B cell (primary cell): ENCODE measurements around the gene CHAMP1. TPM values are rescaled to one million over a fixed set of nuclear protein-coding genes. Genes with fewer than 3 reads are reported as not detected.

Experiments used
- ATAC-seq: fragments of 200-7000 bp; cut with Tn5 transposase; one replicate; pipeline ENCODE4 v1.10.0; 2021; ENCODE audit warnings: low read depth, mild to moderate bottlenecking, moderate number of reproducible peaks, moderate library complexity
- CTCF ChIA-PET: fragments of 350-600 bp; sonication (Branson Sonifier 250); formaldehyde crosslinking; loops from one replicate; lab custom pipeline; 2021; ENCODE audit warnings: antibody characterized with exemption, inconsistent platforms; lab: Charles Lee
- POLR2A ChIA-PET: fragments of 350-600 bp; sonication (Branson Sonifier 250); formaldehyde crosslinking; loops from one replicate; lab custom pipeline; 2021; ENCODE audit warnings: antibody characterized with exemption; lab: Charles Lee
- DNase-seq: peaks from one replicate; pipeline ENCODE4 v3.0.0; 2013
- H2AFZ ChIP-seq: 2 replicates; pipeline ENCODE4 v1.6.1; 2012; ENCODE audit warnings: mild to moderate bottlenecking, low read depth, low read length; ENCODE audit not compliant: insufficient read depth, poor library complexity, severe bottlenecking
- H3K27ac ChIP-seq, 2 donors: 1 replicate in 1 of 2; 2 replicates in 1 of 2; pipeline ENCODE4 v1.5.1; 2012 to 2013; ENCODE audit warnings: low read length in 2 of 2, mild to moderate bottlenecking in 2 of 2, moderate library complexity in 1 of 2
- H3K27me3 ChIP-seq, 4 experiments: fragments of 200-600 bp in 1 of 4; sonication (generic) in 1 of 4; replicated peaks in 1 of 4; 1 replicate in 2 of 4; 2 replicates in 2 of 4; pipeline versions ENCODE4 v1.6.1 to v1.7.0; 2013 to 2016; ENCODE audit warnings: low read length in 3 of 4, mild to moderate bottlenecking in 2 of 4, mixed read lengths in 1 of 4, moderate library complexity in 1 of 4; ENCODE audit not compliant: insufficient read depth in 4 of 4, control insufficient read depth in 3 of 4; ENCODE audit errors: control extremely low read depth in 1 of 4
- H3K36me3 ChIP-seq, 2 experiments: replicated peaks in 1 of 2; 1 replicate in 1 of 2; 2 replicates in 1 of 2; pipeline versions ENCODE4 v1.6.1 to v1.7.1; 2013; ENCODE audit warnings: low read length in 1 of 2; ENCODE audit not compliant: insufficient read depth in 2 of 2, control insufficient read depth in 1 of 2; ENCODE audit errors: control extremely low read depth in 1 of 2, extremely low read depth in 1 of 2
- H3K4me1 ChIP-seq, 2 donors: fragments of 200-600 bp in 1 of 2; sonication (generic) in 1 of 2; 1 replicate in 1 of 2; 2 replicates in 1 of 2; pipeline versions ENCODE4 v1.5.1 to v1.6.1; 2013 to 2017; ENCODE audit warnings: low read length in 2 of 2; ENCODE audit not compliant: control insufficient read depth in 2 of 2, insufficient read depth in 2 of 2
- H3K4me2 ChIP-seq: replicated peaks from 2 replicates; pipeline ENCODE3; 2012; ENCODE audit warnings: mild to moderate bottlenecking, low read depth, low read length; ENCODE audit not compliant: poor library complexity, severe bottlenecking
- H3K4me3 ChIP-seq, 5 experiments: fragments of 200-600 bp in 1 of 5; sonication (generic) in 1 of 5; 1 replicate in 3 of 5; 2 replicates in 2 of 5; pipeline versions ENCODE4 v1.5.1 to v1.7.0; 2011 to 2016; ENCODE audit warnings: low read length in 4 of 5, mild to moderate bottlenecking in 4 of 5, low read depth in 2 of 5, control low read depth in 1 of 5, moderate library complexity in 1 of 5; ENCODE audit not compliant: insufficient read depth in 1 of 5; ENCODE audit errors: control extremely low read depth in 1 of 5, extremely low read depth in 1 of 5
- H3K79me2 ChIP-seq: fragments of 200-600 bp; sonication (generic); one replicate; pipeline ENCODE4 v1.6.0; 2016; ENCODE audit warnings: low read length; ENCODE audit not compliant: control insufficient read depth, insufficient read depth
- H3K9ac ChIP-seq: fragments of 200-600 bp; sonication (generic); 2 replicates; pipeline ENCODE4 v1.6.1; 2017; ENCODE audit warnings: mild to moderate bottlenecking, low read length, moderate library complexity
- H3K9me3 ChIP-seq, 3 donors: one replicate each; pipeline versions ENCODE4 v1.6.1 to v1.7.1; 2013; ENCODE audit warnings: low read length in 2 of 3; ENCODE audit not compliant: control insufficient read depth in 2 of 3, insufficient read depth in 1 of 3; ENCODE audit errors: control extremely low read depth in 1 of 3
- H4K20me1 ChIP-seq: 2 replicates; pipeline ENCODE4 v1.6.0; 2012; ENCODE audit warnings: mild to moderate bottlenecking, low read length; ENCODE audit not compliant: insufficient read depth, control insufficient read depth, poor library complexity, severe bottlenecking
- H3K27ac Mint-ChIP-seq: one replicate; pipeline ENCODE4 v1.8.0; 2021; ENCODE audit warnings: mixed read lengths
- H3K27me3 Mint-ChIP-seq: one replicate; pipeline ENCODE4 v1.8.0; 2021; ENCODE audit warnings: mixed read lengths
- H3K4me1 Mint-ChIP-seq: one replicate; pipeline ENCODE4 v1.8.0; 2021; ENCODE audit warnings: mixed read lengths
- H3K4me3 Mint-ChIP-seq: one replicate; pipeline ENCODE4 v1.8.0; 2021; ENCODE audit warnings: mixed read lengths
- H3K9me3 Mint-ChIP-seq: one replicate; pipeline ENCODE4 v1.8.0; 2022; ENCODE audit warnings: mixed read lengths; ENCODE audit not compliant: insufficient read depth
- CTCF ChIP-seq: fragments of 200-600 bp; IDR thresholded peaks from one replicate; pipeline ENCODE4 v1.8.0; 2022; ENCODE audit warnings: antibody characterized with exemption, mild to moderate bottlenecking
- EZH2 ChIP-seq: IDR thresholded peaks from 2 replicates; pipeline ENCODE4 v1.6.1; 2012; ENCODE audit warnings: borderline replicate concordance, low read depth, mild to moderate bottlenecking, moderate library complexity, low read length; ENCODE audit not compliant: insufficient read depth, poor library complexity, severe bottlenecking
- WGBS: methylation state at CpG from one replicate; pipeline ENCODE4 v1.1.5; 2013; ENCODE audit warnings: missing lambda C conversion rate; ENCODE audit not compliant: insufficient coverage; 5-methylcytosine and 5-hydroxymethylcytosine counted together
- intact Hi-C: fragments of 100-400 bp; cut with micrococcal nuclease; formaldehyde crosslinking; loops from one replicate; pipeline ENCODE4 v1.10.0; 2022
- polyA plus RNA-seq: library from polyadenylated mRNA; depleted of rRNA; stranded (reverse); fragments of >200 nt; gene quantifications from 2 replicates; pipeline ENCODE4 v1.2.3, GENCODE V29; 2012
- total RNA-seq, 2 donors: library from RNA; stranded (reverse); fragments of 120-200 nt in 1 of 2; gene quantifications; 1 replicate in 1 of 2; 2 replicates in 1 of 2; pipeline versions ENCODE4 v1.2.3 to v1.2.4, GENCODE V29; 2013 to 2022

The CHAMP1 gene
- total and polyA plus RNA-seq, 2 donors (not counting 1 experiment from before 2014, with no cell fraction given) = 14.5 to 34.7 TPM

GRCh38 chr13:114281351-114282040 is 32.8 kb upstream of the CHAMP1 start, which contains the start of gene UPF3A:
TSS of gene UPF3A (plus strand) at chr13:114281601. CDS start at chr13:114281640, 39 bp downstream.
- 0% methylated on average over 75 of the region's 89 CpGs for WGBS
- Mint-ChIP-seq H3K27ac (peak within 1 kb of the TSS; percentile 95), H3K27me3 (no peaks in the 10 kb centered on the region), H3K9me3 (no peaks in the 10 kb centered on the region), H3K4me3 (peak within 1 kb of the TSS; percentile 89), H3K4me1 (peaks cover 34% of the 10 kb centered on the region)
- ATAC-seq = peak; percentile 77
- ChIA-PET POLR2A (interaction anchor here (0.6 to 2.4 kb wide), 5 partner anchors 32 to 1072 kb away, joined by 3 to 10 read pairs (median 6); partner anchors contain the start of genes CHAMP1 and CUL4A), CTCF (interaction anchor here (1.1 to 1.2 kb wide), 2 partner anchors 30 to 59 kb away, joined by 3 read pairs; no protein-coding TSS in a partner anchor)
- TF ChIP-seq EZH2 = no peak
- no peak for TF ChIP-seq CTCF
- Histone ChIP-seq H3K79me2 (peaks cover 43% of the 10 kb centered on the region), H3K36me3 (peaks cover 0 to 20% of the 10 kb centered on the region in 2 experiments), H4K20me1 (peaks cover 15% of the 10 kb centered on the region), H3K9me3 (no peaks in the 10 kb centered on the region), H3K4me3 (peak within 1 kb of the TSS; percentile 65 to 86 (median 75)), H2AFZ (peak within 1 kb of the TSS; percentile 99), H3K4me1 (peaks cover 23 to 30% of the 10 kb centered on the region in 2 donors), H3K4me2 (peak within 1 kb of the TSS; percentile 84), H3K27me3 (no peaks in the 10 kb centered on the region), H3K9ac (peak within 1 kb of the TSS; percentile 84), H3K27ac (peak within 1 kb of the TSS; percentile 83 to 90)
- DNase-seq = peak; percentile 97
- intact Hi-C loops = loop anchor here (1.0 to 2.0 kb wide), 2 partner anchors 19 to 33 kb away; partner anchors contain the start of gene CHAMP1
